HepG2 (cell line): ENCODE data around the gene TIAM2. TPM values are rescaled to one million over a fixed set of nuclear protein-coding genes. Genes with fewer than 3 reads are reported as not detected.

ENCODE experiments used
- ATAC-seq: fragments of 200-7000 bp; cut with Tn5 transposase; 3 replicates; pipeline ENCODE4 v1.9.1; 2020; ENCODE audit warnings: mild to moderate bottlenecking, moderate library complexity
- BruUV-seq: library from RNA; stranded (reverse); fragments of 400-500 nt; replicated peaks from 2 replicates; lab custom pipeline; 2021; lab: Mats Ljungman, UMichigan
- CTCF ChIA-PET: fragments of 300-600 bp; formaldehyde crosslinking; extraction: SDS; loops from one replicate; lab custom pipeline; 2021; ENCODE audit warnings: low total read pairs, inconsistent platforms, low intra/inter-chr PET ratio; lab: Yijun Ruan, JAX
- POLR2A ChIA-PET: fragments of 350-600 bp; sonication (Branson Sonifier 250); formaldehyde crosslinking; loops from one replicate; lab custom pipeline; 2020; ENCODE audit warnings: antibody characterized with exemption, inconsistent platforms; lab: Yijun Ruan, JAX
- DNase-seq: peaks from one replicate; pipeline ENCODE4 v3.0.0-alpha.2; 2015; ENCODE audit warnings: low spot score
- FAIRE-seq: peaks from 3 replicates; lab custom pipeline; 2011; peaks lifted over from hg19 to GRCh38; lab: Jason Lieb, UNC
- H2AFZ ChIP-seq: one replicate; pipeline ENCODE4 v1.6.1; 2011; ENCODE audit warnings: low read length, inconsistent platforms
- H3K27ac ChIP-seq: fragments of 300-600 bp; 3 replicates; pipeline ENCODE4 v1.8.0; 2011; ENCODE audit warnings: mixed run types, mild to moderate bottlenecking, mixed read lengths, low read length, inconsistent platforms; ENCODE audit not compliant: insufficient read depth; ENCODE audit errors: extremely low read length
- H3K27me3 ChIP-seq, 2 experiments: fragments of 200-600 bp in 1 of 2; 2 replicates in 1 of 2; 3 replicates in 1 of 2; pipeline versions ENCODE4 v1.6.0 to v1.8.0; 2011; ENCODE audit warnings: low read length in 2 of 2, mild to moderate bottlenecking in 2 of 2, moderate library complexity in 2 of 2, inconsistent platforms in 1 of 2; ENCODE audit not compliant: insufficient read depth in 2 of 2, control insufficient read depth in 1 of 2
- H3K36me3 ChIP-seq, 2 experiments: fragments of 200-600 bp in 1 of 2; replicated peaks in 1 of 2; 2 replicates in 1 of 2; 3 replicates in 1 of 2; pipeline versions ENCODE4 v1.5.1 to v1.8.0; 2011; ENCODE audit warnings: low read length in 2 of 2, inconsistent platforms in 1 of 2; ENCODE audit not compliant: insufficient read depth in 2 of 2, control insufficient read depth in 1 of 2
- H3K4me1 ChIP-seq: 2 replicates; pipeline ENCODE4 v1.5.1; 2012; ENCODE audit warnings: low read length, inconsistent platforms; ENCODE audit not compliant: insufficient read depth
- H3K4me2 ChIP-seq: 2 replicates; pipeline ENCODE4 v1.6.0; 2011; ENCODE audit warnings: low read depth, low read length, inconsistent platforms
- H3K4me3 ChIP-seq, 3 experiments: fragments of 200-600 bp in 1 of 3; sonication (generic), shearing (Covaris generic) in 1 of 3; replicated peaks in 1 of 3; 2 replicates each; pipeline ENCODE4 v1.5.1; 2011 to 2016; ENCODE audit warnings: low read length in 3 of 3, inconsistent platforms in 2 of 3, low read depth in 2 of 3, mild to moderate bottlenecking in 2 of 3, control low read depth in 1 of 3, mixed read lengths in 1 of 3; ENCODE audit not compliant: insufficient read depth in 1 of 3
- H3K79me2 ChIP-seq: one replicate; pipeline ENCODE4 v1.6.1; 2011; ENCODE audit warnings: low read length, inconsistent platforms; ENCODE audit not compliant: insufficient read depth
- H3K9ac ChIP-seq: 2 replicates; pipeline ENCODE4 v1.6.0; 2011; ENCODE audit warnings: mild to moderate bottlenecking, low read depth, low read length, inconsistent platforms; ENCODE audit not compliant: insufficient read depth
- H3K9me3 ChIP-seq: 2 replicates; pipeline ENCODE4 v1.5.1; 2012; ENCODE audit warnings: mild to moderate bottlenecking, low read length
- H4K20me1 ChIP-seq: 2 replicates; pipeline ENCODE4 v1.6.0; 2011; ENCODE audit warnings: inconsistent platforms, mild to moderate bottlenecking, low read length, moderate library complexity; ENCODE audit not compliant: insufficient read depth
- ARNT2 ChIP-seq: sonication (generic); formaldehyde crosslinking; IDR thresholded peaks from 2 replicates; pipeline ENCODE4 v1.8.0; 2022; ENCODE audit warnings: mild to moderate bottlenecking, low read depth, missing genetic modification reagents, moderate library complexity
- CCDC6 ChIP-seq: sonication (generic); formaldehyde crosslinking; IDR thresholded peaks from 2 replicates; pipeline ENCODE4 v1.8.1; 2022; ENCODE audit warnings: mild to moderate bottlenecking, missing genetic modification reagents, moderate library complexity
- GRHL1 ChIP-seq: sonication (generic); formaldehyde crosslinking; conservative IDR thresholded peaks from 2 replicates; pipeline ENCODE4 v1.8.0; 2022; ENCODE audit warnings: missing genetic modification reagents
- MED8 ChIP-seq: sonication (generic); formaldehyde crosslinking; IDR thresholded peaks from 2 replicates; pipeline ENCODE4 v1.8.1; 2023; ENCODE audit warnings: mild to moderate bottlenecking, missing genetic modification reagents; ENCODE audit not compliant: insufficient replicate concordance
- MXD4 ChIP-seq: IDR thresholded peaks from 2 replicates; pipeline ENCODE4 v1.6.1; 2016; ENCODE audit warnings: mild to moderate bottlenecking, missing biosample characterization, missing genetic modification reagents
- PRMT3 ChIP-seq: sonication (generic); formaldehyde crosslinking; IDR thresholded peaks from 2 replicates; pipeline ENCODE4 v1.8.1; 2022; ENCODE audit warnings: low read depth, mild to moderate bottlenecking, moderate library complexity, missing genetic modification reagents, borderline replicate concordance
- SP5 ChIP-seq: IDR thresholded peaks from 2 replicates; pipeline ENCODE4 v1.6.1; 2016; ENCODE audit warnings: low read depth, borderline replicate concordance
- ZBTB10 ChIP-seq: sonication (generic); formaldehyde crosslinking; IDR thresholded peaks from 2 replicates; pipeline ENCODE4 v1.4.0; 2020; ENCODE audit warnings: missing genetic modification reagents, borderline replicate concordance
- ZBTB26 ChIP-seq: IDR thresholded peaks from 2 replicates; pipeline ENCODE4 v1.6.1; 2016; ENCODE audit warnings: missing compliant biosample characterization, missing genetic modification reagents, borderline replicate concordance
- ZFP37 ChIP-seq: sonication (generic); formaldehyde crosslinking; IDR thresholded peaks from 2 replicates; pipeline ENCODE4 v1.4.0; 2020; ENCODE audit warnings: missing genetic modification reagents, borderline replicate concordance
- ZMYM4 ChIP-seq: sonication (generic); formaldehyde crosslinking; IDR thresholded peaks from 2 replicates; pipeline ENCODE4 v1.8.1; 2023; ENCODE audit warnings: mild to moderate bottlenecking, missing genetic modification reagents
- ZNF280D ChIP-seq: sonication (generic); formaldehyde crosslinking; IDR thresholded peaks from 2 replicates; pipeline ENCODE4 v1.5.1; 2020; ENCODE audit warnings: mild to moderate bottlenecking, missing genetic modification reagents
- ZNF556 ChIP-seq: sonication (generic); formaldehyde crosslinking; IDR thresholded peaks from 2 replicates; pipeline ENCODE4 v1.4.0; 2020; ENCODE audit warnings: mild to moderate bottlenecking, missing genetic modification reagents, borderline replicate concordance
- ZNF562 ChIP-seq: sonication (generic); formaldehyde crosslinking; IDR thresholded peaks from 2 replicates; pipeline ENCODE4 v1.8.0; 2022; ENCODE audit warnings: missing genetic modification reagents, borderline replicate concordance
- ZNF737 ChIP-seq: sonication (generic); formaldehyde crosslinking; IDR thresholded peaks from 2 replicates; pipeline ENCODE4 v1.5.0; 2020; ENCODE audit warnings: missing genetic modification reagents, mild to moderate bottlenecking, borderline replicate concordance
- ZNF768 ChIP-seq: sonication (generic); formaldehyde crosslinking; IDR thresholded peaks from 2 replicates; pipeline ENCODE4 v1.4.0; 2020; ENCODE audit warnings: missing genetic modification reagents
- WGBS: methylation state at CpG from one replicate; pipeline ENCODE4 v1.1.6; 2017; ENCODE audit warnings: low lambda C conversion rate; 5-methylcytosine and 5-hydroxymethylcytosine counted together
- in situ Hi-C: cut with HindIII; loops from 2 replicates; pipeline ENCODE4 v1.10.0; 2017; ENCODE audit warnings: low pct_unique_long_range_greater_than_20kb; ENCODE audit not compliant: extremely low pct_ligation_motif_present
- intact Hi-C: fragments of 100-400 bp; cut with micrococcal nuclease; formaldehyde crosslinking; loops from one replicate; pipeline ENCODE4 v1.10.0; 2022; ENCODE audit not compliant: unreplicated experiment
- polyA plus RNA-seq, 8 experiments: library from polyadenylated mRNA; depleted of rRNA in 3 of 8; stranded (reverse) in 7 of 8; unstranded in 1 of 8; fragments of >200 nt; fragmentation: Illumina TruSeq in 4 of 8; extraction: Trizol in 4 of 8; gene quantifications; 2 replicates each; pipeline versions ENCODE4 v1.2.1 to v1.2.3, GENCODE V29; 2011 to 2016; ENCODE audit warnings: low read depth in 4 of 8, missing spikeins in 1 of 8, mixed read lengths in 1 of 8; ENCODE audit not compliant: insufficient read depth in 1 of 8
- total RNA-seq, 5 experiments: library from RNA; depleted of rRNA; stranded (reverse); fragments of >200 nt; fragmentation: Illumina TruSeq; extraction: Trizol; gene quantifications; 2 replicates each; pipeline ENCODE4 v1.2.3, GENCODE V29; 2016; ENCODE audit warnings: low read depth in 1 of 5

The TIAM2 gene
- total and polyA plus RNA-seq, 2 of the 13 experiments (the other 11 are each of a cell fraction or from before 2014, with no cell fraction given), result 4.1 to 4.5 TPM

GRCh38 chr6:155259897-155260296 is 264.8 kb downstream of the TIAM2 start:
- no TSS peak for BruUV-seq
- CTCF ChIA-PET, result no interaction called here
- TF ChIP-seq MED8 (CRISPR knock-in tag) (no peak), ZBTB26 (no peak), ARNT2 (CRISPR knock-in tag) (no peak), ZNF768 (CRISPR knock-in tag) (no peak), ZMYM4 (no peak), PRMT3 (CRISPR knock-in tag) (no peak), ZNF562 (no peak), SP5 (CRISPR knock-in tag) (no peak), ZNF280D (CRISPR knock-in tag) (no peak), GRHL1 (CRISPR knock-in tag) (no peak), ZBTB10 (no peak), ZNF737 (CRISPR knock-in tag) (no peak), CCDC6 (CRISPR knock-in tag) (no peak), ZNF556 (CRISPR knock-in tag) (no peak), ZFP37 (no peak), MXD4 (CRISPR knock-in tag) (no peak)

More at GRCh38 chr6:155259897-155260296, 264.8 kb downstream of the TIAM2 start:
- Histone ChIP-seq H3K9me3 (no peaks in the 10 kb centered on the region), H3K27ac (no peak overlapping the region), H3K4me1 (no peaks in the 10 kb centered on the region), H3K4me2 (no peak overlapping the region), H3K79me2 (peaks cover 13% of the 10 kb centered on the region), H3K27me3 (no peaks in the 10 kb centered on the region), H3K36me3 (peaks cover 45 to 97% of the 10 kb centered on the region in 2 experiments), H4K20me1 (0 out of 2 replicates have a peak, but pooled peaks cover 3% of the 10 kb centered on the region), H3K4me3 (no peak overlapping the region), H2AFZ (no peak overlapping the region), H3K9ac (no peak overlapping the region)
- in situ Hi-C loops (no loop called here), intact Hi-C loops (no loop called here)
- no peak for FAIRE-seq
- DNase-seq, result no peak
- ATAC-seq, result no peak
- POLR2A ChIA-PET, result no interaction called here
- 97% methylated on average over 5 of the region's 5 CpGs for WGBS
